Endometrial microvascular endothelial cells (primary cell): Measurements from ENCODE around the gene WNT9B. TPM values are rescaled to one million over a fixed set of nuclear protein-coding genes. Genes with fewer than 3 reads are reported as not detected.
"Not testable (repeated sequence)": the region's sequence is repeated elsewhere in the genome, so short reads cannot be mapped to it uniquely, and the experiment has no call there.

Experiments used
- in situ Hi-C: cut with HindIII; loops from 2 replicates; pipeline ENCODE4 v1.10.0; 2017; ENCODE audit warnings: low sequenced_read_pairs, low pct_unique_long_range_greater_than_20kb; ENCODE audit errors: inconsistent ontology term
- total RNA-seq: library from RNA; depleted of rRNA; stranded (reverse); fragments of >200 nt; gene quantifications from one replicate; pipeline ENCODE4 v1.2.3, GENCODE V29; 2015; ENCODE audit errors: inconsistent ontology term

WNT9B gene
- total RNA-seq, 1 donor from 2014 or later: not detected

- in situ Hi-C loops: no loop called here
Measured at GRCh38 chr17:46820592-46821450, 30.6 kb upstream of the WNT9B start.

GRCh38 chr17:46821482-46822387 lies 29.6 kb upstream of the WNT9B start:
- in situ Hi-C loops: no loop called here

- in situ Hi-C loops: no loop called here
Measured at GRCh38 chr17:46822388-46822921, 28.9 kb upstream of the WNT9B start.

GRCh38 chr17:46823657-46824056 lies 27.7 kb upstream of the WNT9B start:
- in situ Hi-C loops: no loop called here

- in situ Hi-C loops: no loop called here
Measured at GRCh38 chr17:46826116-46826515, 25.3 kb upstream of the WNT9B start.

- in situ Hi-C loops: no loop called here
Measured at GRCh38 chr17:46827274-46827673, 24.1 kb upstream of the WNT9B start.

- in situ Hi-C loops: no loop called here
Measured at GRCh38 chr17:46831573-46832330, 19.6 kb upstream of the WNT9B start.

- in situ Hi-C loops: no loop called here
Measured at GRCh38 chr17:46832331-46832821, 19.0 kb upstream of the WNT9B start.

GRCh38 chr17:46832945-46833839 lies 18.2 kb upstream of the WNT9B start:
- in situ Hi-C loops: no loop called here

- in situ Hi-C loops: no loop called here
Measured at GRCh38 chr17:46833840-46834208, 17.6 kb upstream of the WNT9B start.

GRCh38 chr17:46834846-46835245 lies 16.5 kb upstream of the WNT9B start:
- in situ Hi-C loops: no loop called here

GRCh38 chr17:46836500-46836899 lies 14.9 kb upstream of the WNT9B start:
- in situ Hi-C loops: no loop called here

- in situ Hi-C loops: no loop called here
Measured at GRCh38 chr17:46837521-46837920, 13.9 kb upstream of the WNT9B start.

- in situ Hi-C loops: no loop called here
Measured at GRCh38 chr17:46839211-46839610, 12.2 kb upstream of the WNT9B start.

GRCh38 chr17:46840596-46840995 lies 10.8 kb upstream of the WNT9B start:
- in situ Hi-C loops: not testable (repeated sequence)

- in situ Hi-C loops: no loop called here
Measured at GRCh38 chr17:46841561-46842379, 9.6 kb upstream of the WNT9B start.

GRCh38 chr17:46842835-46843234 lies 8.5 kb upstream of the WNT9B start:
- in situ Hi-C loops: no loop called here
